Fibroblast of lung (primary cell): ENCODE measurements around the gene MMP3. TPM values are rescaled to one million over a fixed set of nuclear protein-coding genes. Genes with fewer than 3 reads are reported as not detected.

ENCODE experiments used
- DNase-seq, 2 donors: peaks; one replicate each; pipeline versions ENCODE4 v3.0.0 to v3.0.0-alpha.2; 2010; ENCODE audit warnings: low read depth in 2 of 2
- H2AFZ ChIP-seq: 2 replicates; pipeline ENCODE4 v1.5.1; 2012; ENCODE audit warnings: low read length, control low read depth, inconsistent platforms
- H3K27ac ChIP-seq: 2 replicates; pipeline ENCODE4 v1.5.1; 2011; ENCODE audit warnings: low read length, control low read depth; ENCODE audit not compliant: insufficient read depth
- H3K27me3 ChIP-seq: 2 replicates; pipeline ENCODE4 v1.5.1; 2011; ENCODE audit warnings: mild to moderate bottlenecking, low read length; ENCODE audit not compliant: control insufficient read depth, insufficient read depth
- H3K36me3 ChIP-seq: 2 replicates; pipeline ENCODE4 v1.5.1; 2011; ENCODE audit warnings: low read length; ENCODE audit not compliant: control insufficient read depth, insufficient read depth
- H3K4me1 ChIP-seq: 2 replicates; pipeline ENCODE4 v1.5.1; 2011; ENCODE audit warnings: low read length; ENCODE audit not compliant: control insufficient read depth, insufficient read depth; ENCODE audit errors: extremely low read depth
- H3K4me2 ChIP-seq: 2 replicates; pipeline ENCODE4 v1.5.1; 2011; ENCODE audit warnings: low read length, control low read depth; ENCODE audit not compliant: insufficient read depth; ENCODE audit errors: extremely low read depth
- H3K4me3 ChIP-seq, 4 experiments: fragments of 200-600 bp in 1 of 4; sonication (generic) in 1 of 4; replicated peaks in 1 of 4; 2 replicates each; pipeline ENCODE4 v1.5.1; 2011 to 2016; ENCODE audit warnings: low read length in 4 of 4, low read depth in 3 of 4, mild to moderate bottlenecking in 3 of 4, control low read depth in 2 of 4, inconsistent platforms in 1 of 4, mixed read lengths in 1 of 4; ENCODE audit not compliant: insufficient read depth in 1 of 4; ENCODE audit errors: control extremely low read depth in 1 of 4
- H3K79me2 ChIP-seq: 2 replicates; pipeline ENCODE4 v1.5.1; 2012; ENCODE audit warnings: mild to moderate bottlenecking, low read length, inconsistent platforms; ENCODE audit not compliant: control insufficient read depth, insufficient read depth
- H3K9ac ChIP-seq: 2 replicates; pipeline ENCODE4 v1.5.1; 2011; ENCODE audit warnings: mild to moderate bottlenecking, low read length, control low read depth; ENCODE audit not compliant: insufficient read depth
- H3K9me3 ChIP-seq: 2 replicates; pipeline ENCODE4 v1.5.1; 2012; ENCODE audit warnings: low read depth, low read length; ENCODE audit not compliant: control insufficient read depth, insufficient read depth
- H4K20me1 ChIP-seq: 2 replicates; pipeline ENCODE4 v1.5.1; 2011; ENCODE audit warnings: low read length; ENCODE audit not compliant: control insufficient read depth, insufficient read depth; ENCODE audit errors: extremely low read depth
- EZH2 ChIP-seq: IDR thresholded peaks from 2 replicates; pipeline ENCODE4 v1.5.1; 2012; ENCODE audit warnings: low read length, control low read depth, mild to moderate bottlenecking; ENCODE audit errors: missing control alignments
- polyA plus RNA-seq, 2 donors: library from polyadenylated mRNA; depleted of rRNA in 1 of 2; stranded (reverse) in 1 of 2; unstranded in 1 of 2; fragments of >200 nt; gene quantifications; 2 replicates each; pipeline ENCODE4 v1.2.1, GENCODE V29; 2011 to 2012; ENCODE audit warnings: missing spikeins in 1 of 2
- total RNA-seq: library from RNA; depleted of rRNA; stranded (reverse); fragments of >200 nt; gene quantifications from 2 replicates; pipeline ENCODE4 v1.2.1, GENCODE V29; 2014
- TF ChIP-seq, protein P1 (sequence below), 2 donors: IDR thresholded peaks in 1 of 2; conservative IDR thresholded peaks in 1 of 2; 1 replicate in 1 of 2; 2 replicates in 1 of 2; pipeline ENCODE4 v1.5.1; 2011 to 2012; ENCODE audit warnings: low read length in 2 of 2, control low read depth in 1 of 2, inconsistent platforms in 1 of 2, low read depth in 1 of 2, mild to moderate bottlenecking in 1 of 2

The MMP3 gene
- total and polyA plus RNA-seq, 2 donors (not counting 1 experiment from before 2014, with no cell fraction given): 19.1 to 47.1 TPM

DNA sequence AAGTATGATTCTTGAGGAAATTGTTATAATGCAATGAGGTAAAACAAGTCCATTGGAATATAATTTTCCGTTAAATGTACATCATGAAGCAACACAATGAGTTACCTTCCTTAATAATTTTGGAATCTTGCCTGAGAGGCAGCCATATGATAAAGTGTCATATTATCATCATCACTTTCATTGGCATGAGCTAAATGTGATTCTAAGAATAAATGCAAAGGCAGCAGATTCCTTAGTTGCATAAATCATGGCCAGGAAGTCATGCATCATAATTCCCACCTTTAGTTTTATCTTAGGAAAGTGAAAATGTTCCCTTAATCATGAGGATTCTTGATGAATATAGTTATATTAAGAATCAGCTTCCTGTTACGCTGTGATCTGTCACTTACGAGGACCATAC is 31.2 kb downstream of the MMP3 start:
- Histone ChIP-seq H3K9me3 (no peaks in the 10 kb centered on the region), H2AFZ (no peak overlapping the region), H3K27ac (no peak overlapping the region), H4K20me1 (no peaks in the 10 kb centered on the region), H3K27me3 (no peaks in the 10 kb centered on the region), H3K4me3 (no peak overlapping the region), H3K4me2 (no peak overlapping the region), H3K4me1 (no peaks in the 10 kb centered on the region), H3K36me3 (no peaks in the 10 kb centered on the region), H3K79me2 (no peaks in the 10 kb centered on the region), H3K9ac (no peak overlapping the region)
- DNase-seq: no peak
- TF ChIP-seq, protein P1, sequence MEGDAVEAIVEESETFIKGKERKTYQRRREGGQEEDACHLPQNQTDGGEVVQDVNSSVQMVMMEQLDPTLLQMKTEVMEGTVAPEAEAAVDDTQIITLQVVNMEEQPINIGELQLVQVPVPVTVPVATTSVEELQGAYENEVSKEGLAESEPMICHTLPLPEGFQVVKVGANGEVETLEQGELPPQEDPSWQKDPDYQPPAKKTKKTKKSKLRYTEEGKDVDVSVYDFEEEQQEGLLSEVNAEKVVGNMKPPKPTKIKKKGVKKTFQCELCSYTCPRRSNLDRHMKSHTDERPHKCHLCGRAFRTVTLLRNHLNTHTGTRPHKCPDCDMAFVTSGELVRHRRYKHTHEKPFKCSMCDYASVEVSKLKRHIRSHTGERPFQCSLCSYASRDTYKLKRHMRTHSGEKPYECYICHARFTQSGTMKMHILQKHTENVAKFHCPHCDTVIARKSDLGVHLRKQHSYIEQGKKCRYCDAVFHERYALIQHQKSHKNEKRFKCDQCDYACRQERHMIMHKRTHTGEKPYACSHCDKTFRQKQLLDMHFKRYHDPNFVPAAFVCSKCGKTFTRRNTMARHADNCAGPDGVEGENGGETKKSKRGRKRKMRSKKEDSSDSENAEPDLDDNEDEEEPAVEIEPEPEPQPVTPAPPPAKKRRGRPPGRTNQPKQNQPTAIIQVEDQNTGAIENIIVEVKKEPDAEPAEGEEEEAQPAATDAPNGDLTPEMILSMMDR (conservative IDR thresholded peaks at IDR 0.05 in 1 of 2, IDR thresholded peaks at IDR 0.05 in 1 of 2; ENCODE audit: low read depth in 1 of 2, low read length in 2 of 2): no peak

DNA sequence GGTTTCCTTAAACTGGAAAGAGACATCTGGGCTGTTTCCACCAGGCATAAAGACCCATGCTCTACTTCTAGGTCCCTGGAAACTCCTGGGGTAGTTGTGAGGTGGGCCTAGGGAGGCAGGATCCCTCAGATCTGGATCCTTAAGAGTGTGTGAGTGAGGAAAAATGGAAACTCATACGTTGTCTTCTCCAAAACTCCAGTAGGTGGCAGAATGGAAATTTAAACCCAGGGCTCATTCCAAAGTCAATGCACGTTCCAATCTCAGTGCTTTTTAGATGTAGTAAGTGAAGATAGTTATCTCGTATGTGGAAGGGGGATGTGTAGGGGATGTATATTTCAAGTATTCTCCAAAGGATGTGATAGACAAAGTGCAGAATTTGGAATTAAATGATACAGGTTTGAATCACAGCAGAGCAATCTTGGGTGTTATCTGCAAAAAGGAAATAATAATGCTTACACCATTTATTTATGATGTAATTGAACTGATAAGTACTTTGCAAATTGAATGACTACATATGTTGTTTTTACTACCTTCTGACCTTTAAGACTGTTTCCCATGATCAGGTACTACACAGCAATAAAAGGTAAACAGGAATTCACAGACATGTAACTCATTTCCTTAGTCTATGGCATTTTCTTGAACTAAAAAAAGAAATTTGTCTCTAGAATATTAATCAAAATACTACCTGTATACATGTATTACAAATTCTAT is 32.3 kb downstream of the MMP3 start:
- Histone ChIP-seq H3K4me2 (no peak overlapping the region), H3K36me3 (no peaks in the 10 kb centered on the region), H4K20me1 (no peaks in the 10 kb centered on the region), H3K4me1 (no peaks in the 10 kb centered on the region), H3K27ac (no peak overlapping the region), H3K4me3 (no peak overlapping the region), H2AFZ (peak overlapping the region; percentile 65), H3K27me3 (no peaks in the 10 kb centered on the region), H3K79me2 (no peaks in the 10 kb centered on the region), H3K9ac (no peak overlapping the region), H3K9me3 (no peaks in the 10 kb centered on the region)
- no peak for TF ChIP-seq EZH2
- TF ChIP-seq, protein P1 (conservative IDR thresholded peaks at IDR 0.05 in 1 of 2, IDR thresholded peaks at IDR 0.05 in 1 of 2; ENCODE audit: low read depth in 1 of 2, low read length in 2 of 2): peak; percentile 61 to 71
- DNase-seq: peak; percentile 35 to 47

DNA sequence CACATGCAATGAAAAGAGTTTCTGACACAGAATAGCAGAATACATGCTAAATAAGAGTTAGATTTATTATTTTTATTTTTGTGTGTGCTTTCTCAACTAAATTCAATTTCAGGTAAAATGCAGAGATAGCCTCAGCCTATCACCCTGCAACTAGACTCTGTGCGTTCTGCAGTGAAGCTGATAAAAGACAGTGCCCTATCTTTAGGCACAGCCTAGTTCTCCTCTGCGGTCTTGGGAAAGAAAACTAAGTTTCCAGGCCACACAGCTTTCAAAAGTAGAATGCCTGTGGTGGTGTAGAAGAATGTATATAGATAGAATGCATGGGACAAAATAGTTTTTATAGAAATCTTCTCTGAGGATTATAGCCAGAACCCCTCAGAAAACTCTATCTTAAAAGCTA is 33.4 kb downstream of the MMP3 start:
- H3K79me2 ChIP-seq: no peaks in the 10 kb centered on the region
- no peaks in the 10 kb centered on the region for H3K27me3 ChIP-seq
- no peak overlapping the region for H3K4me2 ChIP-seq
- H2AFZ ChIP-seq: no peak overlapping the region
- TF ChIP-seq, protein P1 (conservative IDR thresholded peaks at IDR 0.05 in 1 of 2, IDR thresholded peaks at IDR 0.05 in 1 of 2; ENCODE audit: low read depth in 1 of 2, low read length in 2 of 2): no peak
- no peak for TF ChIP-seq EZH2
- H3K4me1 ChIP-seq: no peaks in the 10 kb centered on the region
- H4K20me1 ChIP-seq: no peaks in the 10 kb centered on the region
- no peak for DNase-seq
- no peak overlapping the region for H3K9ac ChIP-seq
- H3K36me3 ChIP-seq: no peaks in the 10 kb centered on the region
- no peak overlapping the region for H3K4me3 ChIP-seq
- H3K9me3 ChIP-seq: no peaks in the 10 kb centered on the region
- no peak overlapping the region for H3K27ac ChIP-seq
